OCI-LY3 (cell line): ENCODE measurements around the gene ST3GAL3.

Source experiments
- H2AFZ ChIP-seq: fragments of 200-600, 300-600 bp; shearing (Covaris generic); 2 replicates; pipeline ENCODE4 v1.6.0; 2014; ENCODE audit warnings: antibody characterized with exemption, low read depth, low read length
- H3K27ac ChIP-seq: fragments of 200-600, 300-600 bp; sonication (generic); 2 replicates; pipeline ENCODE4 v1.5.1; 2014; ENCODE audit warnings: mild to moderate bottlenecking, low read length, moderate library complexity, mixed read lengths
- H3K27me3 ChIP-seq: fragments of 200-600, 300-600 bp; sonication (generic); 2 replicates; pipeline ENCODE4 v1.6.1; 2014; ENCODE audit warnings: low read depth, low read length, mixed read lengths
- H3K36me3 ChIP-seq: fragments of 200-600, 300-600 bp; sonication (generic); replicated peaks from 2 replicates; pipeline ENCODE3; 2014; ENCODE audit warnings: low read depth, low read length, mixed read lengths
- H3K4me1 ChIP-seq: fragments of 300-600, 200-600 bp; sonication (generic); 2 replicates; pipeline ENCODE4 v1.6.1; 2014; ENCODE audit warnings: low read length, mixed read lengths
- H3K4me2 ChIP-seq: fragments of 200-600, 300-600 bp; sonication (generic); 2 replicates; pipeline ENCODE4 v1.6.1; 2014; ENCODE audit warnings: low read length, mixed read lengths
- H3K4me3 ChIP-seq: fragments of 300-600, 200-600 bp; sonication (generic); 2 replicates; pipeline ENCODE4 v1.5.1; 2014; ENCODE audit warnings: antibody characterized with exemption, mild to moderate bottlenecking, low read length, moderate library complexity
- H3K79me2 ChIP-seq: fragments of 300-600, 200-600 bp; shearing (Covaris generic); 2 replicates; pipeline ENCODE4 v1.6.1; 2014; ENCODE audit warnings: mild to moderate bottlenecking, low read length, mixed read lengths
- H3K9ac ChIP-seq: fragments of 300-600, 200-600 bp; shearing (Covaris generic); 2 replicates; pipeline ENCODE4 v1.6.0; 2014; ENCODE audit warnings: mild to moderate bottlenecking, low read length, moderate library complexity
- H3K9me3 ChIP-seq: fragments of 200-600, 300-600 bp; shearing (Covaris generic); 2 replicates; pipeline ENCODE4 v1.6.1; 2014; ENCODE audit warnings: low read length, mixed read lengths; ENCODE audit not compliant: insufficient read depth
- H4K20me1 ChIP-seq: fragments of 200-600, 300-600 bp; sonication (generic); 2 replicates; pipeline ENCODE4 v1.6.1; 2016; ENCODE audit warnings: low read length, mixed read lengths; ENCODE audit not compliant: insufficient read depth
- EZH2phosphoT487 ChIP-seq: fragments of 200-600 bp; shearing (Covaris generic); IDR thresholded peaks from 2 replicates; pipeline ENCODE4 v1.6.1; 2018; ENCODE audit warnings: antibody characterized with exemption, mixed run types, low read depth
- TF ChIP-seq, protein P1 (sequence below): fragments of 200-600, 300-600 bp; sonication (generic); IDR thresholded peaks from 2 replicates; pipeline ENCODE4 v1.5.1; 2014; ENCODE audit warnings: antibody characterized with exemption, low read length, low read depth

ST3GAL3 gene

DNA sequence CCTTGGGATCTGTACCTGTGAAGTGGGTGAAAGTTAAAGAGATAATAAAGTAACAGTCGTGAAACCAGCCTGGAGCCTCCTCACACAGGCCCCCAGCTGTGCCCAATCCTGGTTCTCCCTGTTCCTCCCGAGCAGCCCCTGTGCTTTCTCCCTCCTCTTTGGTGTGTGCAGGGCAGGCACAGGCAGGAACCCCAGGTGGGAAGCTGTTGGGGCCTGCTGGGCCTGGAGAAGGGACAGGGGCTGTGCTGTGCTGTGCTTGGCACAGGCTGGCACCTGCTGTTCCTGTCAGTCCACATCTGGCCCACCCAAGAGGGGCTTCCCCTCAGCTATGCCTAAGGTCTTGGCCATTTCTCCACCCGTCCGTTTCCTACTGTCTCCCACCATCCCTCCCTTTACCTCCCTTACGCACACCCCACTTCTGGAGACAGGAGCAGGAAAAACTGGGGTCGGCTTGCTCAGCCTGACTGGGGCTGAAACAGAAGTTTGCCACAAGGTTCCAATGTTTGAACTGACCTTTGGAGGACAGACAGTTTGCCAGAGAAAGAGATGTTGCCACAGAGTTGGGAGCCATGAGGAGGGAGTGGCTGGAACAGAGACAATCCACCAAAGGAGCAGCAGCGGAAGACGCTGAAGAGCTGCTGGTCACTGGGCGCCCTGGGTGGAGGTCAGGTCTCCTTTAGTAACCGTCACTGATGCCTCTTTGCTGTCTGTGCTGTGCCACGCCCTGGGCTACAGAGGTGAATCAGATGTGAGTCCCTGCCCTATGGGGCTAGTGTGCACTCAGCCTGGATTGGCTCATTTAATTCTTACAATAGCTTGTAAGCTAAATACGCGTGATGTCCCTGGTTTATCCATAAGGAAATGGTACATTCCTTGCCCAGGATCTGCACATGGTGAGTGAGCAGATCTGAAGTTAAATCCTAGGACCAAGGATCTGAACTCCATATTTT is 207.5 kb downstream of the ST3GAL3 start:
- H3K9me3 ChIP-seq, result no peaks in the 10 kb centered on the region
- H3K79me2 ChIP-seq, result no peaks in the 10 kb centered on the region
- H2AFZ ChIP-seq, result no peak overlapping the region
- H3K4me3 ChIP-seq, result no peak overlapping the region
- no peaks in the 10 kb centered on the region for H3K27me3 ChIP-seq
- TF ChIP-seq, protein P1, sequence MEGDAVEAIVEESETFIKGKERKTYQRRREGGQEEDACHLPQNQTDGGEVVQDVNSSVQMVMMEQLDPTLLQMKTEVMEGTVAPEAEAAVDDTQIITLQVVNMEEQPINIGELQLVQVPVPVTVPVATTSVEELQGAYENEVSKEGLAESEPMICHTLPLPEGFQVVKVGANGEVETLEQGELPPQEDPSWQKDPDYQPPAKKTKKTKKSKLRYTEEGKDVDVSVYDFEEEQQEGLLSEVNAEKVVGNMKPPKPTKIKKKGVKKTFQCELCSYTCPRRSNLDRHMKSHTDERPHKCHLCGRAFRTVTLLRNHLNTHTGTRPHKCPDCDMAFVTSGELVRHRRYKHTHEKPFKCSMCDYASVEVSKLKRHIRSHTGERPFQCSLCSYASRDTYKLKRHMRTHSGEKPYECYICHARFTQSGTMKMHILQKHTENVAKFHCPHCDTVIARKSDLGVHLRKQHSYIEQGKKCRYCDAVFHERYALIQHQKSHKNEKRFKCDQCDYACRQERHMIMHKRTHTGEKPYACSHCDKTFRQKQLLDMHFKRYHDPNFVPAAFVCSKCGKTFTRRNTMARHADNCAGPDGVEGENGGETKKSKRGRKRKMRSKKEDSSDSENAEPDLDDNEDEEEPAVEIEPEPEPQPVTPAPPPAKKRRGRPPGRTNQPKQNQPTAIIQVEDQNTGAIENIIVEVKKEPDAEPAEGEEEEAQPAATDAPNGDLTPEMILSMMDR, result no peak
- no peak for TF ChIP-seq EZH2phosphoT487
- no peaks in the 10 kb centered on the region for H3K36me3 ChIP-seq
- no peaks in the 10 kb centered on the region for H4K20me1 ChIP-seq
- no peaks in the 10 kb centered on the region for H3K4me1 ChIP-seq
- no peak overlapping the region for H3K4me2 ChIP-seq
- no peak overlapping the region for H3K9ac ChIP-seq
- H3K27ac ChIP-seq, result no peak overlapping the region

DNA sequence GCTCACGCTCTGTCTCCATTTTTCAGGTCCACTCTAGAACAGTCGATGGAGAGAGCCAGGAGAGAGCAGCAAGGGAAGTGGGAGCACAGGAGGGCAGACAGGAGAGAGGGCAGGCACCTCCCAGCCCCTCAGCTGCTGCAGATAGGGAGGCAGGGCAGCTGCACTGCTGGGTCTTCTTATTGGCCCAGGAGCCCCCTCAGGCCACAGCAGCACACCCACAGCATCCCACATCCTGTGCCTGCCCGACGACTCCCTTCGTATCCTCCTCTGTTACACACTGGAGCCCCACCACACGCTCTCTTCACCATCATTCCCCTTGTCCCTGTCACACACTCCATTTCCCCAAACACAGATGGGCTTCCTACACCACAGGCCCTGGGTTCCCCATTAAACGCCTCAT is 212.6 kb downstream of the ST3GAL3 start:
- Histone ChIP-seq H3K9ac (no peak overlapping the region), H3K27ac (no peak overlapping the region), H3K4me3 (no peak overlapping the region), H4K20me1 (no peaks in the 10 kb centered on the region), H3K36me3 (no peaks in the 10 kb centered on the region), H3K27me3 (no peaks in the 10 kb centered on the region), H2AFZ (no peak overlapping the region), H3K79me2 (no peaks in the 10 kb centered on the region), H3K4me1 (no peaks in the 10 kb centered on the region), H3K4me2 (no peak overlapping the region), H3K9me3 (no peaks in the 10 kb centered on the region)
- TF ChIP-seq, protein P1, result no peak
- TF ChIP-seq EZH2phosphoT487, result no peak

DNA sequence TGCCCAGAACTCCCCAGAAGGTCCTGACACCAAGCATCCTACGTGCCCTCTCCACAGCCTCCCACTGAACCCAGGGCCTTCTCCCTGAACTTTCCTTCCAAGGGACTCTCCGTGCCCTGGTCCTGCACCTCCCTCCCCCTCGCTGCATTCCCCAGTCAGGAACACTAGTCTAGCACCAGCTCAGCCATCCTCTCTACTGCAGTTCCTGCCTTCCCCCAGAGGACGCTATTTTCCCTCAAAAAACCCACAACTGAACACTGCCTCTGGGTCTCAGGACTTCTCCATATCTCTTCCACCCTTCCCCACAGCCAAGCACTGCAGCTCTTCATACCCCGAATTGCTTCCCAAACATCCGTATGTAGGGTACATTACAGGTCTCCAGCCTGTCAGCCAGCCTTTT is 213.7 kb downstream of the ST3GAL3 start:
- no peak overlapping the region for H3K4me3 ChIP-seq
- H3K4me2 ChIP-seq, result no peak overlapping the region
- H3K27me3 ChIP-seq, result no peaks in the 10 kb centered on the region
- no peak overlapping the region for H2AFZ ChIP-seq
- H3K27ac ChIP-seq, result no peak overlapping the region
- no peaks in the 10 kb centered on the region for H3K9me3 ChIP-seq
- no peaks in the 10 kb centered on the region for H3K79me2 ChIP-seq
- TF ChIP-seq, protein P1, result no peak
- TF ChIP-seq EZH2phosphoT487, result no peak
- no peak overlapping the region for H3K9ac ChIP-seq
- H3K36me3 ChIP-seq, result no peaks in the 10 kb centered on the region
- no peaks in the 10 kb centered on the region for H3K4me1 ChIP-seq
- no peaks in the 10 kb centered on the region for H4K20me1 ChIP-seq

DNA sequence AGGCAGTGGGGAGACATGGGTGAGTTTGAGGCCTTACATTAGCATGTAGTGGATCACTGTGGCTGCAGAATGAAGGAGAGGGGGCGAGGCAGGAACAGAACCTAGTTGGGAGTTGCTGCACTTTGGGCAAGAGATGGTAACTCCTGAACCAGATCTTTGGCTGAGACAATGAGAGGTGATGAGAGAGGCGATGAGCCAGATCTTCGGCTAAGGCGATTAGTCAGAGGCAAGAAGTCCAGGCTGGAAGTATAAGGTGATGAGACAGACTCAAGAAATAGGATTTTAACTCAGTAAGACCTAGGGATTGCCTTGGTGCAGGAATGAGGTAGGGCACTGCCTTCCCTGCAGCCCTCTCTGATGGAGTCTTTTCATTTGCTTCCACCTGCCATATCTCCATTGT is 217.2 kb downstream of the ST3GAL3 start:
- H3K36me3 ChIP-seq, result no peaks in the 10 kb centered on the region
- no peak overlapping the region for H3K9ac ChIP-seq
- H3K9me3 ChIP-seq, result no peaks in the 10 kb centered on the region
- H3K4me3 ChIP-seq, result no peak overlapping the region
- no peaks in the 10 kb centered on the region for H4K20me1 ChIP-seq
- no peaks in the 10 kb centered on the region for H3K79me2 ChIP-seq
- no peak overlapping the region for H3K27ac ChIP-seq
- no peak overlapping the region for H3K4me2 ChIP-seq
- no peaks in the 10 kb centered on the region for H3K4me1 ChIP-seq
- TF ChIP-seq EZH2phosphoT487, result no peak
- TF ChIP-seq, protein P1, result no peak
- H3K27me3 ChIP-seq, result no peaks in the 10 kb centered on the region
- H2AFZ ChIP-seq, result no peak overlapping the region
